Common myeloid progenitor, CD34-positive (primary cell): ENCODE results near the gene TMLHE.
"Not testable (repeated sequence)": the region's sequence is repeated elsewhere in the genome, so short reads cannot be mapped to it uniquely, and the experiment has no call there.

Experiments used
- CTCF ChIA-PET: fragments of 350-600 bp; sonication (Branson Sonifier 250); formaldehyde crosslinking; loops from one replicate; lab custom pipeline; 2021; ENCODE audit warnings: antibody characterized with exemption; lab: Charles Lee
- POLR2A ChIA-PET: fragments of 350-600 bp; sonication (Branson Sonifier 250); formaldehyde crosslinking; loops from one replicate; lab custom pipeline; 2021; ENCODE audit warnings: antibody characterized with exemption; lab: Charles Lee
- DNase-seq, 3 donors: peaks; one replicate each; pipeline versions ENCODE4 v3.0.0 to v3.0.0-alpha.2; 2013
- H3K27ac ChIP-seq, 2 experiments: 1 replicate in 1 of 2; 2 replicates in 1 of 2; pipeline ENCODE4 v1.7.0; 2013; ENCODE audit warnings: inconsistent platforms in 2 of 2, low read length in 2 of 2, mild to moderate bottlenecking in 2 of 2, low read depth in 1 of 2, moderate library complexity in 1 of 2; ENCODE audit not compliant: severe bottlenecking in 2 of 2, insufficient read depth in 1 of 2, poor library complexity in 1 of 2
- H3K27me3 ChIP-seq, 5 experiments: replicated peaks in 2 of 5; 1 replicate in 3 of 5; 2 replicates in 2 of 5; pipeline versions ENCODE4 v1.6.1 to v1.7.0; 2013; ENCODE audit warnings: low read length in 4 of 5, mild to moderate bottlenecking in 2 of 5, moderate library complexity in 2 of 5, inconsistent platforms in 1 of 5; ENCODE audit not compliant: insufficient read depth in 5 of 5, control insufficient read depth in 4 of 5
- H3K36me3 ChIP-seq, 4 experiments: 1 replicate in 2 of 4; 2 replicates in 2 of 4; pipeline versions ENCODE4 v1.6.1 to v1.7.0; 2013; ENCODE audit warnings: low read length in 3 of 4, control low read depth in 1 of 4, mild to moderate bottlenecking in 1 of 4; ENCODE audit not compliant: control insufficient read depth in 4 of 4, insufficient read depth in 4 of 4
- H3K4me1 ChIP-seq, 4 experiments: 1 replicate in 3 of 4; 2 replicates in 1 of 4; pipeline versions ENCODE4 v1.6.1 to v1.7.1; 2013; ENCODE audit warnings: low read length in 3 of 4, mild to moderate bottlenecking in 3 of 4, control low read depth in 1 of 4, inconsistent platforms in 1 of 4, moderate library complexity in 1 of 4; ENCODE audit not compliant: control insufficient read depth in 4 of 4, insufficient read depth in 4 of 4; ENCODE audit errors: control extremely low read depth in 1 of 4
- H3K4me3 ChIP-seq, 7 experiments: 1 replicate in 4 of 7; 2 replicates in 3 of 7; pipeline versions ENCODE4 v1.5.1 to v1.7.0; 2013; ENCODE audit warnings: mild to moderate bottlenecking in 7 of 7, low read length in 6 of 7, moderate library complexity in 6 of 7, inconsistent platforms in 2 of 7, low read depth in 2 of 7, control low read depth in 1 of 7; ENCODE audit not compliant: insufficient read depth in 4 of 7, control insufficient read depth in 1 of 7; ENCODE audit errors: extremely low read depth in 1 of 7
- H3K9me3 ChIP-seq, 5 experiments: 1 replicate in 4 of 5; 2 replicates in 1 of 5; pipeline versions ENCODE4 v1.6.1 to v1.7.1; 2013; ENCODE audit warnings: low read length in 4 of 5, mild to moderate bottlenecking in 2 of 5, inconsistent platforms in 1 of 5, low read depth in 1 of 5, moderate library complexity in 1 of 5; ENCODE audit not compliant: control insufficient read depth in 4 of 5, insufficient read depth in 2 of 5; ENCODE audit errors: control extremely low read depth in 1 of 5
- WGBS: methylation state at CpG from one replicate; pipeline ENCODE4 v1.1.5; 2013; ENCODE audit not compliant: insufficient coverage; 5-methylcytosine and 5-hydroxymethylcytosine counted together

TMLHE gene

DNA sequence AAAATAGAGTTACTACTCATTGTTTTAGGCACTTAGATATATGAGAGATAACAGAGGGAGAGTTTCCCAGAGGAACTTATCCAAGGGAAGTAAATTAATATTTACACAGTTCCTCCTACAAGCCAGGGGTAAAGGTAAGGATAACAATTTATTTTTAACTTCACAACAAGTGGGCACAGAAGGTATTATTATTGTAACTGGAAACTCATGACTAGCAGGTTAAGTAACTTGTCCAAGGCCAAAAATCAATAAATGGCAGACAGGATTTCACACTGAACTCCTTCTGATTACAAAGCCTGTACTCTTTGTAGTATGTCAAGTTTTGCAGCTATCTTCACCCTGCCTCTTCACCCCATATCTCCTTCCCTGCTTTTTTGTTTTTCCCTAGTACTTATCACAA lies 107.5 kb downstream of the TMLHE start:
- Histone ChIP-seq H3K4me3 (no peak overlapping the region), H3K27ac (no peak overlapping the region), H3K36me3 (peaks cover 0 to 10% (median 1%) of the 10 kb centered on the region in 4 experiments), H3K4me1 (no peaks in the 10 kb centered on the region), H3K9me3 (no peaks in the 10 kb centered on the region), H3K27me3 (no peaks in the 10 kb centered on the region)
- ChIA-PET CTCF (no interaction called here), POLR2A (no interaction called here)
- no peak for DNase-seq

DNA sequence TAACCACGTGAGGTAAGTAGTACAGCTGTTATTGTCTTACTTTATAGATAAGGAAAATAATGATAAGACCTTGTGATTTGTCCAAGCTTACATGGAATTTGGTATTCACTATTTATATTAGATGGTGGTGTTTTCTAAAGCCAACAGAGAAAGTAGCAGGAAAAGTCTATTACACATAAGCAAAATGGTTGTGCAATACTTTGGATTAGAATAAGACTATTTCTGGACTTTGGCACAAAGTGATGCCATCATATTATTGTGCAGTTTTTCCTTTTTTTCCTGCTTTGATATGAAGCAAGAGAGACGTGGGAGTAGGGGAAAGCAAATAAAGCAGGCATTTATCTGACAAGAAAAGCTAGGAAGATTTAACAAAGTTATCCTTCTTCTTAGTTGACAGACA lies 117.6 kb downstream of the TMLHE start:
- POLR2A ChIA-PET, CTCF ChIA-PET: not testable (repeated sequence)

GRCh38 chrX:155491421-155491820 lies 121.3 kb downstream of the TMLHE start:
- CTCF ChIA-PET, H3K27me3 ChIP-seq, H3K9me3 ChIP-seq, DNase-seq, H3K27ac ChIP-seq, H3K4me3 ChIP-seq, H3K4me1 ChIP-seq, POLR2A ChIA-PET, H3K36me3 ChIP-seq: not testable (repeated sequence)
- no CpG with 5 or more reads among the region's 3 CpGs for WGBS

More for the DNA sequence above, 117.6 kb downstream of the TMLHE start:
- DNase-seq, H3K4me3 ChIP-seq, H3K27me3 ChIP-seq, H3K9me3 ChIP-seq, H3K36me3 ChIP-seq, H3K4me1 ChIP-seq, H3K27ac ChIP-seq: not testable (repeated sequence)
- no CpG with 5 or more reads among the region's 2 CpGs for WGBS

DNA sequence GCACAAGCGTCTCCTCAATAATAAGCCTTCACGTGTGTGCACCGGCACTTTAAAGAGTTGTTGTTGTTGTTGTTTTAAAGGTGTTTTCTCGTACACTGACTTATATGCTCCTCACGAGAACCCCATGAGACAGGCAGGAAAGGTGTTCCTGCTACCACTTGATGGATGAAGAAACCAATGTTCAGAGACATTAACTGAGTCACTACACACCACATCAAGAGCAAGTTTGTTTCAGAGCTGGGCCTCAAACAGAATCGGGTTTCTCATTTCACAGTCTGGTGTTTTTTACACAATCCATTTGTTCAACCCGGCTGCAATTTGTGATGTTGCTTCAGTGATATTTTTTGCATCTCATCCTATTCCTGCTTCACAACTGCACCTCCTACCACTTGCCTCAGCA lies 135.6 kb downstream of the TMLHE start:
- H3K4me1 ChIP-seq, H3K9me3 ChIP-seq, POLR2A ChIA-PET, CTCF ChIA-PET, H3K4me3 ChIP-seq, H3K36me3 ChIP-seq, DNase-seq, H3K27ac ChIP-seq, H3K27me3 ChIP-seq: not testable (repeated sequence)
- no CpG with 5 or more reads among the region's 7 CpGs for WGBS

DNA sequence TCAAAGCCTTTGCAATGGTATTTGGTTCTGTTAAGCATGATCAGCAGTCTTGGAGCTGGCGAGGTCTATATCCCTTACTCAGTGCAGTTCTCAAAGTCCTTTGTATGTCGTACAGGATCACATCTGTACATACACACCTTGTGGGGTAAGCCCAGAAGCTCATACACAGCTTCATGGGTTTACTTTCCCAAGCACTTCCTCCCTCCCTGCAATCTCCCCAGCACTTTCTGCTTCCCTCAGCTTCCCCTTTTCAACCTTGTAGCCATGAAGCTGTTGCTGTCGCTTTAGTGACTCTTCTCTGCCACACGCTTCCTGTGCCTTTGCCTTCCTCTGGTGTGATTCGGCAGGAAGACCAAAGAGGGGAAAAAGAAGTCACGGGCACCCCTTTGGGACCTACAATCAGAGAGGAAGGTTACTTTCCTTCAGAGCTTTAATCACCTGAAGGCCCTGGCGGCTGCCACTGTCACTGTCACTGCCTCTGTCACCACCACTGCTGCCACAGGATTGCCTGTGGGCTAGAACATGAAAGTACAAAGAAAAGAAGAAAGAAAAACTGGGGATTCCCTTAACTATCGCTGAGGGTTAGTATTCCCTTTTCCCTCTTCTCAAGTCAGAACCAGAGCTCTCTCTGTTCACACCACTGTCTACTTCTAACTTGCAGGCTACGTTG lies 146.3 kb downstream of the TMLHE start:
- WGBS = no CpG with 5 or more reads among the region's 9 CpGs
- H3K36me3 ChIP-seq, H3K9me3 ChIP-seq, H3K27me3 ChIP-seq, POLR2A ChIA-PET, DNase-seq, H3K4me3 ChIP-seq, CTCF ChIA-PET, H3K27ac ChIP-seq, H3K4me1 ChIP-seq: not testable (repeated sequence)

DNA sequence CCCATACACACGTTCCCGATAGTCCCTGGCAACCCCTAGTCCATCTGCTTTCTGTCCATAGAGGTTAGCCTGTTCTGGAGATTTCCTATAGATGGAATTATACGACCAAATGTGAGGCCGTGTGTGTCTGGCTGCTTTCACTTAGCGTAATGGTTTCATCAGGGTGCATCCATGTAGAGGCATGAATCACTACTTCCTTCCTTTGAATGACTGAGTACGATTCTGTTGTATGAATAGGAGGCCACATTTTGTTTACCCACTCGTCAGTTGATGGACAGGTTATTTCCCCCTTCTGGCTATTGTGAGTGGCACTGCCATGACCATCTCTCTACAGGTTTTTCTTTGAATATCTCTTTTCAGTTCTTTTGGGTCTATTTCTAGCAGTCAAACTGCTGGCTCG lies 152.3 kb downstream of the TMLHE start:
- WGBS = no CpG with 5 or more reads among the region's 8 CpGs
- CTCF ChIA-PET, DNase-seq, H3K4me1 ChIP-seq, POLR2A ChIA-PET, H3K9me3 ChIP-seq, H3K27ac ChIP-seq, H3K4me3 ChIP-seq, H3K27me3 ChIP-seq, H3K36me3 ChIP-seq: not testable (repeated sequence)

GRCh38 chrX:155458471-155458870 lies 154.3 kb downstream of the TMLHE start, which contains the start of gene F8A3:
TSS of gene F8A3 (minus strand) at chrX:155458620. CDS start at chrX:155458600, 20 bp downstream.
- H3K9me3 ChIP-seq, CTCF ChIA-PET, DNase-seq, POLR2A ChIA-PET, H3K4me1 ChIP-seq, H3K36me3 ChIP-seq, H3K27ac ChIP-seq, H3K27me3 ChIP-seq, H3K4me3 ChIP-seq: not testable (repeated sequence)
- WGBS = no CpG with 5 or more reads among the region's 51 CpGs
